Body of pancreas (tissue), 4 donors: ENCODE measurements around the gene SLC6A16. TPM values are rescaled to one million over a fixed set of nuclear protein-coding genes. Genes with fewer than 3 reads are reported as not detected.
A peak's percentile ranks its signal among the peaks of the same experiment; 100 is the strongest.
"Not testable (repeated sequence)": the region's sequence is repeated elsewhere in the genome, so short reads cannot be mapped to it uniquely, and the experiment has no call there.

ENCODE experiments used
- ATAC-seq: fragments of 150-250 bp; one replicate; pipeline ENCODE4 v1.9.1; 2016
- DNase-seq, 4 donors: peaks; one replicate each; pipeline ENCODE4 v3.0.0-alpha.2; 2019
- H3K27ac ChIP-seq, 4 donors: fragments of 200-600 bp; sonication (generic); 1 replicate in 3 of 4; 2 replicates in 1 of 4; pipeline versions ENCODE4 v1.5.1 to v1.6.1; 2016 to 2019; ENCODE audit warnings: mild to moderate bottlenecking in 1 of 4, mixed read lengths in 1 of 4, moderate library complexity in 1 of 4
- H3K27me3 ChIP-seq, 2 donors: fragments of 200-600 bp; sonication (generic); one replicate each; pipeline ENCODE4 v1.6.0; 2016; ENCODE audit warnings: mild to moderate bottlenecking in 1 of 2
- H3K36me3 ChIP-seq, 2 donors: fragments of 200-600 bp; sonication (generic); replicated peaks in 1 of 2; 2 replicates each; pipeline ENCODE4 v1.5.1; 2016; ENCODE audit warnings: low read depth in 2 of 2; ENCODE audit not compliant: insufficient read depth in 1 of 2
- H3K4me1 ChIP-seq: fragments of 200-600 bp; sonication (generic); one replicate; pipeline ENCODE4 v1.6.0; 2016
- H3K4me3 ChIP-seq, 2 donors: fragments of 200-600 bp; sonication (generic); 1 replicate in 1 of 2; 2 replicates in 1 of 2; pipeline ENCODE4 v1.5.1; 2016 to 2019
- H3K9me3 ChIP-seq, 3 donors: fragments of 200-600 bp; sonication (generic); 1 replicate in 2 of 3; 2 replicates in 1 of 3; pipeline ENCODE4 v1.5.1; 2016
- POLR2A ChIP-seq, 3 donors: fragments of 450-650 bp; IDR thresholded peaks; one replicate each; pipeline ENCODE4 v1.6.1; 2016; ENCODE audit warnings: antibody characterized with exemption in 3 of 3, mild to moderate bottlenecking in 2 of 3
- WGBS, 2 donors: methylation state at CpG; one replicate each; pipeline ENCODE4 v1.1.5; 2017; 5-methylcytosine and 5-hydroxymethylcytosine counted together
- intact Hi-C: fragments of 100-400 bp; cut with DNase I; formaldehyde crosslinking; loops from one replicate; pipeline ENCODE4 v1.15.1; 2023
- total RNA-seq, 2 donors: library from RNA; depleted of rRNA; stranded (reverse); fragments of >200 nt; gene quantifications; one replicate each; pipeline ENCODE4 v1.1.0, GENCODE V29; 2016
- TF ChIP-seq, protein P1 (sequence below), 7 experiments: fragments of 450-650 bp in 4 of 7; fragments of 200-600 bp in 3 of 7; sonication (generic) in 3 of 7; IDR thresholded peaks; one replicate each; pipeline ENCODE4 v1.5.1; 2016 to 2019; ENCODE audit warnings: antibody characterized with exemption in 7 of 7

SLC6A16 gene
- total RNA-seq, 2 donors from 2014 or later, result 0.99 to 1.6 TPM

DNA sequence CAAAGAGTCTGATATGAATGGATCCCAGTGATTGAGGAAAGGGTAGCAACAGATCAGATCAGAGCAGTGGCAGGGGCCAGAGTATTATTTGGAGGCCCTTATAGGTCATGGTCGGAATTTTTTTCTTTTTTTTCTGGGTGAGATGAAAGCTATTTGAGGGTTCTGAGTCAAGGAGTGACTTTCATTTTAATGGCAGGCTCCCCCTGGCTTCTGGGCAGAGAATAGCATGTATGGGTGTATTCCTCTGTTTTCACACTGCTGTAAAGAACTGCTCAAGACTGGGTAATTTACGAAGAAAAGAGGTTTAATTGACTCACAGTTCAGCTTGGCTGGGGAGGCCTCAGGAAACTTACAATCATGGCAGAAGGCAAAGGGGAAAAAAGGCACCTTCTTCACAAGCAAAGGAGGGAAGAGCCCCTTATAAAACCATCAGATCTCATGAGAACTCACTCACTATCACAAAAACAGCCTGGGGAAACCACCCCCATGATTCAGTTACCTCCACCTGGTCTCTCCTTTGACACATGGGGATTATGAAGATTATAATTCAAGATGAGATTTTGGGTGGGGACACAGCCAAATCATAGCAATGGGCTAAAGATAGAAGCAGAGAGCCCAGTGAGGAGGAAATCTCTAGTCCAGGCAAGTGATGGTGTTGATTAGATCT, 3.0 kb upstream of the SLC6A16 start:
- H3K36me3 ChIP-seq, result no peaks in the 10 kb centered on the region
- H3K27me3 ChIP-seq, result no peaks in the 10 kb centered on the region
- no peak overlapping the region for H3K4me3 ChIP-seq
- TF ChIP-seq, protein P1, sequence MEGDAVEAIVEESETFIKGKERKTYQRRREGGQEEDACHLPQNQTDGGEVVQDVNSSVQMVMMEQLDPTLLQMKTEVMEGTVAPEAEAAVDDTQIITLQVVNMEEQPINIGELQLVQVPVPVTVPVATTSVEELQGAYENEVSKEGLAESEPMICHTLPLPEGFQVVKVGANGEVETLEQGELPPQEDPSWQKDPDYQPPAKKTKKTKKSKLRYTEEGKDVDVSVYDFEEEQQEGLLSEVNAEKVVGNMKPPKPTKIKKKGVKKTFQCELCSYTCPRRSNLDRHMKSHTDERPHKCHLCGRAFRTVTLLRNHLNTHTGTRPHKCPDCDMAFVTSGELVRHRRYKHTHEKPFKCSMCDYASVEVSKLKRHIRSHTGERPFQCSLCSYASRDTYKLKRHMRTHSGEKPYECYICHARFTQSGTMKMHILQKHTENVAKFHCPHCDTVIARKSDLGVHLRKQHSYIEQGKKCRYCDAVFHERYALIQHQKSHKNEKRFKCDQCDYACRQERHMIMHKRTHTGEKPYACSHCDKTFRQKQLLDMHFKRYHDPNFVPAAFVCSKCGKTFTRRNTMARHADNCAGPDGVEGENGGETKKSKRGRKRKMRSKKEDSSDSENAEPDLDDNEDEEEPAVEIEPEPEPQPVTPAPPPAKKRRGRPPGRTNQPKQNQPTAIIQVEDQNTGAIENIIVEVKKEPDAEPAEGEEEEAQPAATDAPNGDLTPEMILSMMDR (IDR thresholded peaks at IDR 0.05), result peak; percentile 9 to 62 (median 53)
- TF ChIP-seq POLR2A (IDR thresholded peaks at IDR 0.05), result no peak
- intact Hi-C loops, result no loop called here
- no peaks in the 10 kb centered on the region for H3K4me1 ChIP-seq
- DNase-seq, result no peak
- WGBS, 2 donors, result 59 to 65% methylated on average over 2 of the region's 2 CpGs
- H3K9me3 ChIP-seq, result no peaks in the 10 kb centered on the region
- no peak overlapping the region for H3K27ac ChIP-seq
- ATAC-seq, result no peak

DNA sequence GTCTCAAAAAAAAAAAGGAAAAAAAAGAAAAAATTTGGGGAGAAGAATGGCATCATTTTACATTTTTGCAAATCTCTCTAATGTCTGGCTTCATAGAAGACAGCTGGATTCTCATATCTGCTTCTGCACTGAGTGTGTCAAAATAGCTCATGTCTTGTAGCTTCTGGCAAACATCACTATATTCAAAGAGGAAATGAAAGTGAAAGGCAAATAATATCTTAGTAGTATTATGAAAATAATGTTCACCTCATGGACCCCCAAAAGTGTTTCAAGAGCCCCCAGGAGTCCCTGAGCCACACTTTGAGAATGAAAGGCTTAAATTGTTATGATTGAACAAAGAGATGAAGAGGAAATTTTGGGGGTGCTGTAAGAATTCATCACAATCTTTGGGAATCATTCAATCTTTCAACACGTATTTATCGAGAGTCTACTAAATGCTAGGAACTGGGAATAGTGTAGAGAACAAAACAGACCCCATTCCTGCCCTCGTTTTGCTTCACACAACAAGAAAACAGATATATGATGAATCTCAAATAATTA, 1.2 kb upstream of the SLC6A16 start:
- ATAC-seq (no peak), DNase-seq (no peak)
- Histone ChIP-seq H3K9me3 (no peaks in the 10 kb centered on the region), H3K4me1 (no peaks in the 10 kb centered on the region), H3K27ac (no peak overlapping the region), H3K36me3 (no peaks in the 10 kb centered on the region), H3K27me3 (no peaks in the 10 kb centered on the region), H3K4me3 (no peak overlapping the region)
- TF ChIP-seq, protein P1 (IDR thresholded peaks at IDR 0.05), result no peak
- TF ChIP-seq POLR2A (IDR thresholded peaks at IDR 0.05), result no peak
- WGBS, 2 donors, result 88 to 92% methylated on average over 3 of the region's 3 CpGs
- intact Hi-C loops, result no loop called here

DNA sequence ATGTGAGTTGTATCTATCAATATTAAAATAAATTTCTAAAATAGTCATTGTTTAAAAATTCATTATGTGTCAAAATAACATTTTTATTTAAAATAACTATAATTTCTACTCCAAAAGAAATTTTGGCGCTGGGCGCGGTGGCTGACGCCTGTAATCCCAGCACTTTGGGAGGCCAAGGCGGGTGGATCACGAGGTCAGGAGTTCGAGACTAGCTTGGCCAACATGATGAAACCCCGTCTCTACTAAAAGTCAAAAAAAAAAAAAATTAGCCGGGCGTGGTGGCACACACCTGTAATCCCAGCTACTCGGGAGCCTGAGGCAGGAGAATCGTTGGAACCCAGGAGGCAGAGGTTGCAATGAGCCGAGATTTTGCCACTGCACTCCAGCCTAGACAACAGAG, 765 bp upstream of the SLC6A16 start:
- H3K27ac ChIP-seq, H3K36me3 ChIP-seq, ATAC-seq, H3K27me3 ChIP-seq, H3K4me1 ChIP-seq, DNase-seq, H3K4me3 ChIP-seq, H3K9me3 ChIP-seq, intact Hi-C loops: not testable (repeated sequence)
- 96 to 97% methylated on average over 13 of the region's 13 CpGs for WGBS, 2 donors

DNA sequence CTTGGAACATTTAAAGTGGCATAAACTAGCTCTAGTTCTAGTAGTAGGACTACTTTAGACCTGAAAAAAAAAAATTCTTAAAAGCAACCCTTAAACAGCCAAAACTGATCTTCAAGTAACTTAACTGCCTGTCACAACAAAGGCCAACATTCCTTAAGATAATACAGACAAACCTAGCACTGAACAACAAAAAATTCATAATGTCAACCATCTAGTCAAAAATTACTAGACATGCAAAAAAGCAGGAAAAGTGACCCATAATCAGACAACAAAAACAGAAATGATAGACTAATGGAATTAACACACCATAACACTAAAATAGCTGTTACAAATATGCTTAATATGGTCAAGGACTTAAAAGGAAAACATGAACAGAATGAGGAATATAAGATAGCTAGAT, 6.7 kb downstream of the SLC6A16 start:
- no peak overlapping the region for H3K4me3 ChIP-seq
- intact Hi-C loops, result no loop called here
- ATAC-seq (no peak), DNase-seq (no peak)
- H3K27ac ChIP-seq, result no peak overlapping the region
- H3K4me1 ChIP-seq, result no peaks in the 10 kb centered on the region
- H3K36me3 ChIP-seq, result no peaks in the 10 kb centered on the region
- TF ChIP-seq POLR2A (IDR thresholded peaks at IDR 0.05), result no peak
- TF ChIP-seq, protein P1 (IDR thresholded peaks at IDR 0.05), result no peak
- no peaks in the 10 kb centered on the region for H3K9me3 ChIP-seq
- no peaks in the 10 kb centered on the region for H3K27me3 ChIP-seq

DNA sequence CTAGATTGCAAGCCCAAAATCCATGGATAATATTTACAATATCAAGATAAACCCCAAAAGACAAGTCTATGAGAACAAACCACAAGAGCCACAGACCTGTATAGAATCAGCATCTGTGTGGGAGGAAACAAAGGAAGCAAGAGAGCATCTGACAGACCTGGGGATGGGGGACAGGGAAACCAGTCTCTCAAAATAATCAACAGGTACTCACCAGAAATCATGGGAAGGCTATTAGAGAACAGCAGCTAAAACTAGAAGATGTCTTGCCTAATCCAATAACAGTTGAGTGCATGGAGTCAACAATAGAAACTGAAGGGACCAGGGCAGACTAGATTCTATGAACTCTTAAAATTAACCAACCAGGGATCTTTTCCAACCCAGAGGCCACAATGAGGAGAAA, 8.7 kb downstream of the SLC6A16 start:
- H3K9me3 ChIP-seq, result no peaks in the 10 kb centered on the region
- H3K27me3 ChIP-seq, result no peaks in the 10 kb centered on the region
- no peaks in the 10 kb centered on the region for H3K4me1 ChIP-seq
- TF ChIP-seq, protein P1 (IDR thresholded peaks at IDR 0.05), result no peak
- no peak for TF ChIP-seq POLR2A (IDR thresholded peaks at IDR 0.05)
- no peak overlapping the region for H3K4me3 ChIP-seq
- intact Hi-C loops, result no loop called here
- ATAC-seq, result no peak
- DNase-seq, result no peak
- H3K27ac ChIP-seq, result no peak overlapping the region
- no peaks in the 10 kb centered on the region for H3K36me3 ChIP-seq
